Measurements from ENCODE around the gene KDM6B. TPM values are rescaled to one million over a fixed set of nuclear protein-coding genes. Genes with fewer than 3 reads are reported as not detected.

The KDM6B gene
- total RNA-seq, 1 experiment from 2014 or later: 28.9 TPM

DNA sequence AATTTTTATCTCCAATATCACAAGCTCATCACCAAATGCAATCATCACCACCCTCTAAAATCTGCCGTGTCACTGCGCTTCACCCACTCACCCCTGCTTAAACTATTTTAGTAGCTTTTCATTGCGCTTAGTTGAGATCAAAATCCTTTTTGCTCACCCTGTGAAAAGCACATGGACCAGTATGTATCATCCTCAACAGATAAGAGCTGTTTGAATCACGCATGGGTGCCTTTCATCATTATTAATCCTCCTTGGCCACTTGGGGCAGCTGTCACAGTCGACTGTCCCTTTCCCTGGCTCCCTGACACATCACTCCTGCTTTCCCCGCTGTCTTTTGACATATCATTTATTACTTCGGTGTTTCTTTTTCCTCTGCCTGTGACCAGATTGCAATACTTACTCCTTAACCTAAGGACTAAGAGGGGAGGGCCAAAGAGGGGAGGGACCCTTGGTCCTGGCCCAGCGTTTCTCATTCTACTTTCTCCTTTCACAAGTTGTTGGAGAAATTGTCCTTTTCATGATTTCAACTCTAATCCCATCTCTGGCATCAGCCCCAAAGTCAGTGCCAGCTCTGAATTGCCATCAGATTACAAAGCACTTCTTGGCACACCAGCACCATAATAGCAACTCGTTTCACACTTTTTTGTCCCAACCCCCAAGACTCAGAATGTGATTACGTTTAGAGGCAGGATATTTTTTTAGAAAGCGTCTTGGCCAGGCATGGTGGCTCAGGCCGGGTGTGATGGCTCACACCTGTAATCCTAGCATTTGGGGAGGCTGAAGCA, 8.6 kb upstream of the KDM6B start:
- H4K8ac ChIP-seq (replicated peaks; ENCODE audit: insufficient read length, low read depth, low read length): no peak overlapping the region
- H2BK5ac ChIP-seq (ENCODE audit: insufficient read length, low read length): no peak overlapping the region
- Mint-ChIP-seq H3K9me3 (no peaks in the 10 kb centered on the region), H3K27ac (no peak overlapping the region), H3K4me3 (no peak overlapping the region), H3K36me3 (ENCODE audit: insufficient read depth in 1 of 3, low read depth in 3 of 3) (no peaks in the 10 kb centered on the region), H3K27me3 (ENCODE audit: low read depth) (peaks cover 66% of the 10 kb centered on the region), H3K4me1 (peaks cover 8 to 18% of the 10 kb centered on the region in 2 experiments)
- H4K20me1 ChIP-seq (ENCODE audit: control insufficient read depth, insufficient read depth, insufficient read length): no peaks in the 10 kb centered on the region
- TF ChIP-seq, protein P1, sequence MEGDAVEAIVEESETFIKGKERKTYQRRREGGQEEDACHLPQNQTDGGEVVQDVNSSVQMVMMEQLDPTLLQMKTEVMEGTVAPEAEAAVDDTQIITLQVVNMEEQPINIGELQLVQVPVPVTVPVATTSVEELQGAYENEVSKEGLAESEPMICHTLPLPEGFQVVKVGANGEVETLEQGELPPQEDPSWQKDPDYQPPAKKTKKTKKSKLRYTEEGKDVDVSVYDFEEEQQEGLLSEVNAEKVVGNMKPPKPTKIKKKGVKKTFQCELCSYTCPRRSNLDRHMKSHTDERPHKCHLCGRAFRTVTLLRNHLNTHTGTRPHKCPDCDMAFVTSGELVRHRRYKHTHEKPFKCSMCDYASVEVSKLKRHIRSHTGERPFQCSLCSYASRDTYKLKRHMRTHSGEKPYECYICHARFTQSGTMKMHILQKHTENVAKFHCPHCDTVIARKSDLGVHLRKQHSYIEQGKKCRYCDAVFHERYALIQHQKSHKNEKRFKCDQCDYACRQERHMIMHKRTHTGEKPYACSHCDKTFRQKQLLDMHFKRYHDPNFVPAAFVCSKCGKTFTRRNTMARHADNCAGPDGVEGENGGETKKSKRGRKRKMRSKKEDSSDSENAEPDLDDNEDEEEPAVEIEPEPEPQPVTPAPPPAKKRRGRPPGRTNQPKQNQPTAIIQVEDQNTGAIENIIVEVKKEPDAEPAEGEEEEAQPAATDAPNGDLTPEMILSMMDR (conservative IDR thresholded peaks at IDR 0.05): peak; percentile 15; the same call in 1 of the 3 replicates
- H4K91ac ChIP-seq (ENCODE audit: insufficient read length, low read depth, low read length): no peak overlapping the region
- H3K27ac ChIP-seq (ENCODE audit: insufficient read length, low read depth, low read length): no peak overlapping the region
- no peak overlapping the region for H4K5ac ChIP-seq (ENCODE audit: insufficient read length, low read depth, low read length)
- H3T11ph ChIP-seq (ENCODE audit: low read length): no peak overlapping the region
- H3K9ac ChIP-seq (ENCODE audit: extremely low read depth, insufficient read length, low read length): no peak overlapping the region
- H3K18ac ChIP-seq (ENCODE audit: insufficient read length, low read depth, low read length): no peak overlapping the region
- no peak overlapping the region for H3K23ac ChIP-seq (ENCODE audit: insufficient read length, low read depth, low read length)
- DNase-seq: peak; percentile 24
- H3K79me2 ChIP-seq (ENCODE audit: insufficient read depth, low read length): no peaks in the 10 kb centered on the region
- no peak overlapping the region for H2BK120ac ChIP-seq (ENCODE audit: low read depth, low read length, poor library complexity, severe bottlenecking)
- H3K9me3 ChIP-seq (ENCODE audit: control insufficient read depth, low read depth, low read length): no peaks in the 10 kb centered on the region
- no peaks in the 10 kb centered on the region for H3K4me1 ChIP-seq (ENCODE audit: insufficient read depth, low read length)
- H3K79me1 ChIP-seq (ENCODE audit: insufficient read depth, low read depth, low read length, poor library complexity, severe bottlenecking): no peaks in the 10 kb centered on the region
- no peak overlapping the region for H2BK15ac ChIP-seq (ENCODE audit: low read depth, low read length)
- no peak overlapping the region for H3K56ac ChIP-seq (ENCODE audit: insufficient read length, low read depth, low read length)
- H3K4ac ChIP-seq (ENCODE audit: low read depth, low read length): no peak overlapping the region
- WGBS (ENCODE audit: extremely low coverage, insufficient read length, low lambda C conversion rate): no CpG with 5 or more reads among the region's 12 CpGs
- no peak overlapping the region for H2AFZ ChIP-seq (ENCODE audit: low read length)
- no peaks in the 10 kb centered on the region; the same call in 1 of the 2 replicates for H3K27me3 ChIP-seq (ENCODE audit: insufficient read depth, low read length)
- no peak overlapping the region for H2BK20ac ChIP-seq (ENCODE audit: low read depth, low read length, poor library complexity, severe bottlenecking)
- no peaks in the 10 kb centered on the region for H3K23me2 ChIP-seq (ENCODE audit: insufficient read length, low read depth, low read length, poor library complexity, severe bottlenecking)
- H3K14ac ChIP-seq (ENCODE audit: insufficient read depth, low read length): no peak overlapping the region
- no peak overlapping the region for H3K4me2 ChIP-seq (ENCODE audit: insufficient read depth, insufficient read length, low read length)
- H2AK5ac ChIP-seq (ENCODE audit: insufficient read length, low read length): no peak overlapping the region
- H2BK12ac ChIP-seq (ENCODE audit: insufficient read length, low read depth, low read length): no peak overlapping the region

Data from H9 (cell line).